AG08396 (cell line): ENCODE measurements around the gene WDR11.

Experiments used
- DNase-seq: peaks from one replicate; pipeline ENCODE4 v3.0.0; 2012; ENCODE audit warnings: low spot score, mixed read lengths

The WDR11 gene, protein sequence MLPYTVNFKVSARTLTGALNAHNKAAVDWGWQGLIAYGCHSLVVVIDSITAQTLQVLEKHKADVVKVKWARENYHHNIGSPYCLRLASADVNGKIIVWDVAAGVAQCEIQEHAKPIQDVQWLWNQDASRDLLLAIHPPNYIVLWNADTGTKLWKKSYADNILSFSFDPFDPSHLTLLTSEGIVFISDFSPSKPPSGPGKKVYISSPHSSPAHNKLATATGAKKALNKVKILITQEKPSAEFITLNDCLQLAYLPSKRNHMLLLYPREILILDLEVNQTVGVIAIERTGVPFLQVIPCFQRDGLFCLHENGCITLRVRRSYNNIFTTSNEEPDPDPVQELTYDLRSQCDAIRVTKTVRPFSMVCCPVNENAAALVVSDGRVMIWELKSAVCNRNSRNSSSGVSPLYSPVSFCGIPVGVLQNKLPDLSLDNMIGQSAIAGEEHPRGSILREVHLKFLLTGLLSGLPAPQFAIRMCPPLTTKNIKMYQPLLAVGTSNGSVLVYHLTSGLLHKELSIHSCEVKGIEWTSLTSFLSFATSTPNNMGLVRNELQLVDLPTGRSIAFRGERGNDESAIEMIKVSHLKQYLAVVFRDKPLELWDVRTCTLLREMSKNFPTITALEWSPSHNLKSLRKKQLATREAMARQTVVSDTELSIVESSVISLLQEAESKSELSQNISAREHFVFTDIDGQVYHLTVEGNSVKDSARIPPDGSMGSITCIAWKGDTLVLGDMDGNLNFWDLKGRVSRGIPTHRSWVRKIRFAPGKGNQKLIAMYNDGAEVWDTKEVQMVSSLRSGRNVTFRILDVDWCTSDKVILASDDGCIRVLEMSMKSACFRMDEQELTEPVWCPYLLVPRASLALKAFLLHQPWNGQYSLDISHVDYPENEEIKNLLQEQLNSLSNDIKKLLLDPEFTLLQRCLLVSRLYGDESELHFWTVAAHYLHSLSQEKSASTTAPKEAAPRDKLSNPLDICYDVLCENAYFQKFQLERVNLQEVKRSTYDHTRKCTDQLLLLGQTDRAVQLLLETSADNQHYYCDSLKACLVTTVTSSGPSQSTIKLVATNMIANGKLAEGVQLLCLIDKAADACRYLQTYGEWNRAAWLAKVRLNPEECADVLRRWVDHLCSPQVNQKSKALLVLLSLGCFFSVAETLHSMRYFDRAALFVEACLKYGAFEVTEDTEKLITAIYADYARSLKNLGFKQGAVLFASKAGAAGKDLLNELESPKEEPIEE

GRCh38 chr10:120850911-120851865 lies at the start of gene WDR11:
Gene WDR11, plus strand, starts transcription at chr10:120851362. Its CDS starts 59 bp downstream, at chr10:120851421.
- peak; percentile 90 for DNase-seq

GRCh38 chr10:120802935-120803334 lies 48.2 kb upstream of the WDR11 start:
- no peak for DNase-seq

DNA sequence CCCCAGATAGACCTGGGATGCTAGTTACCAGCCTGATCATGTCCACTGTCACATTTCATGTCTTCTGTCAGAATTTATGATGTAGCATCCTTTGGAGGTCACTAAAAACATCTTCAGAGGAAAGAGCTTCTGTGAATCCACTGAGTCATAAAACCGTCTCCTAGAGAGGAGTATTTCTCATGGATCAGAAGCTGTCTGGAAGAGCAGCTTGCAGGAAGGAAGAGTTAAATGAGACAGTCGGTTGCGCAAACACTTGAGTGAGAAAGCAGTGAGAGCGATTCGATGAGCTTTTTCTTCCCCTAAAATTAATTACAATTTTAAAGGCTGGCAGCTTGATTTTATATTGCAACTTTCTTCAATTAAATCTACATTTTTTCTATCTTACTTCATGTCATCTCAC lies 47.2 kb upstream of the WDR11 start:
- DNase-seq = no peak

GRCh38 chr10:120805014-120805812 lies 45.9 kb upstream of the WDR11 start:
- no peak for DNase-seq

- no peak for DNase-seq
Measured at GRCh38 chr10:120806081-120806480, 45.1 kb upstream of the WDR11 start.

DNA sequence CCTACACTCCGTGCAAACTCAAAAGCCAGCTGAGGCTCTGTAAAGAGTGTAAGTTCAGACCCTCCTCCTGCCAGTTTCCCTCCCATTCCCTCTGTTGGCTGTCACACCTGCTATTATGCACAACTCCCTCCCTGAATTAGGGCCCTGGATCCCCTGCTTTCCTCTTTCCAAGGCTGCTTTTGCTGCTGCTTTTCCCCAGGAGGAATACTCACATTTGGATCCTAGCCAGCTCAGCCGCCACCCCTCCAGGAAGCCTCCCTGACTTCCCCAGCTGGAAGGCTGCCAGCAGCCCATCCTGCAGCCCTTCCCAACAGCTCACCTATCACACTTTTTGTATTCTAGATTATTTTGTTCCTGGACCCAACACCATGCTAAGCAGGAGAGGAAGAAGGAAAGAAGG lies 40.9 kb upstream of the WDR11 start:
- no peak for DNase-seq

DNA sequence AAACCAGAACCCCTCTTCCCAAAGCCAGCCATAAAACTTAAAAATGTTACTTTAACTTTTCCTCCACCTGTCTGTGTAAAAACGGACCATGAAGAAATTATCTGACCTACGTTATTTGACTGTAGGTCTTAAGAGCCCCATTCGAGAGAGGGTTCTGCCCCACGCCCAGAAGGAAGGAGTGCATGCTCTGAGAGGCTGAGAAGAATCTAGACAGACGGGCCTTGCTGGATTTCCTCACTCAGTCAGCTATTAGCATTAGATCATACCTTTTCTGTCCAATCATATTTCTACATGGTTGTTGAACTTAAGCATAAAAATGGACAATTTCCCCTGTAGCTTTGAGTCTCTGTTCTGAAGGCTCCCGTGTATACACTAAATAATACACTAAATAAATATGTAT lies 38.1 kb upstream of the WDR11 start:
- no peak for DNase-seq

DNA sequence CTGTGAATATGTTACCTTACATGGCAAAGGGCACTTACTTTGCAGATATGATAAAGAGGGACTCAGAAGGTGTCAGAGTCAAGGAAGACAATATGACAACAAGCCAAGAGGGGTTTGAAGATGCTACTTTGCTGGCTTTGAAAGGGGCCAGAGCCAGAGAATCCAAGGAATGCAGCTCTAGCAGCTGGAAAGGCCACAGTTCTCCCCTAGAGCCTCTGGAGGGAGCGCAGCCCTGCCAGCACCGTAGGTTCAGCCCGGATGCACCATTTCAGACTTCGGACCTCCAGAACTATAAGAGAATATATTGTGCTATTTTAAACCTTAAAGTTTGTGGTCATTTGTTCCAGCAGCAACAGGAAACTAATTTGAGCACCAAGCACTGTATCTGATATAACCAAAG lies 32.9 kb upstream of the WDR11 start:
- DNase-seq = no peak

GRCh38 chr10:120819366-120819765 lies 31.8 kb upstream of the WDR11 start:
- DNase-seq = no peak

- DNase-seq = no peak
Measured at GRCh38 chr10:120823266-120823665, 27.9 kb upstream of the WDR11 start.

DNA sequence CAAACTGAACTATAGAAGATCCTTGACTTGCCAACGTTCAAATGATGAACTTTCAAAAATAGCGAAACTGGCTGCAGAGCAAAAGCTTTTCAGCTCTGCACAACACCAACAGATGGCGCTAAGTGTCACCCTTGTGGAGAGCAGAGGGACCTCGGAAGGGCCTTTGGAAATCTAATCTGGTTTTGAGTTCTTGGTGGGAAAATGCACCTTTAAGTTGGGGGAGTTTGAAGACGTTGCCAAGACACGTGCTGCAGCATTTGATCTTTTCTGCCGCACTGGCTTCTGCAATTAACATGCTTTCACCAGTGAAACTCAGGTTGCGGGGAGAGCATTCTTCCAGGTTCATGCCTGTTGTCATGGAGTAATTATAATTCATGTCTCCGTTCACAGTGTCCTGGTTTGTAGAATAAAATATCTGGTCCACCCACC lies 26.3 kb upstream of the WDR11 start:
- DNase-seq = no peak

GRCh38 chr10:120825878-120826769 lies 25.0 kb upstream of the WDR11 start:
- no peak for DNase-seq

GRCh38 chr10:120827251-120827875 lies 23.8 kb upstream of the WDR11 start:
- DNase-seq = no peak

DNA sequence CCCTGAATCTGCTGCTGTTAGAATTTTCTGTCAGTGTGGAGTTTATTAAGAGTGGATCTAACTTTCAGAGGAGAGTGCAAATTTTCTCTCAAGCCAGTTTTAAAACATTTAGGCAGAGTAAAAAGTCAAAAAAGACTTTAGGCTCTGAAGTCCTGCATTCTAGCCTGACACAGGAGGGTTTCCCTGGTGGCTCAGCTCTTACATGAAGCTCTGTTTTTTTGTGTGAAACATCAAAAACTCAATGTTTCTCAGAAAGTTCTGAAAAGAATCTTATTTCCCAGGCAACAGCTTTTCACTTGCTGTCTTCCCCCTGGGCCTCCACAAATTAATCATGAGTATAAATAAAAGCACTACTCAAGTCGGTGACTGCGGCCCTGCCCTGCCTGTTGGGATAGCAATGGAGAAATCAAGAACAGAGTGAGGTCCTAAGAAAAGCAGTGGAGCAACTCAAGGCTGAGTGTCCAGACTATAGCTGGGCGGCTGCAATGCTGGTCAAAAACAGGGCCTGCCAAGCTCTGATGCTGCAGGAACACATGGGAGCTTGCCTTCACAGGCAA lies 22.3 kb upstream of the WDR11 start:
- DNase-seq = no peak

DNA sequence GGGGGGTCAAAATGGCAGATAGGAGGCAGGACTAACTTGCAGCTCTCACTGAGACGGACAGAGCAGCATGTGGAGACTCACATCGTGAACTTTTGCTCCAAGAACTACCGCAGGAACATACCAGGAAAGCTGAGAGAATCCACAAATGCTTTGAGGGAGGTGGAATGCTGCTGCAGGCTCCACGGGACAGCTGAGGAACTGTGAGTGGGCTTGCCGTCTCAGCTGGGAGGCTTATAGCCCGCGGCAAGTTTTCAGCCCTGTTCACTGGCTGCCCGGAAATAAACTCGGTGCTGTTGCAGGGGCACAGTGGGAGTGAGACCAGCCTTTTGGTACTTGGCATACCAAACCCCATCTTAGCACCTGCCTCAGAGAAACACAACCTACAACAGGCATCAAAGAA lies 19.1 kb upstream of the WDR11 start:
- DNase-seq = no peak

GRCh38 chr10:120833222-120833928 lies 17.8 kb upstream of the WDR11 start:
- DNase-seq = no peak

DNA sequence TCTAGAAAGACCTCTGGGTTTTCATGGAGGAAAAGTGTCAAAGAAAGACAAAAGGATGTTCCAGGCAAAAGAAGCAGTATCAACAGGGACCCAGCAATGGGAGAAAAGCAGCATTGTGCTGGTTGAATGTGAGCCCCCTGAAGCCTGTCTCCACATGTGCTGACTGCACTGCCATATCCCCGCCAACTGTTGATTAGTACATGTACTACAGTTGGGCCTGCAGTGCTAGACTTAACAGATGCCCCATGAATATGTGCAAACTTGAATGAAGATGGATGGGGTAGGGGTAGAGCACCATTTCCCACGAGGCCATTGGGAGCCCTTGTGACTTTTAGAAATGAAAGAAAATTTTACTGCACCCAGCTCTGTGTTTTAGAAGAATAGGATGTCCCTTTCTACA lies 15.6 kb upstream of the WDR11 start:
- DNase-seq = no peak

- DNase-seq = no peak
Measured at GRCh38 chr10:120838941-120839340, 12.2 kb upstream of the WDR11 start.
